ENCODE data around the gene PLCL2.

Gene PLCL2

GRCh38 chr3:17039594-17039993 lies 154.8 kb downstream of the PLCL2 start:
- no peak for TF ChIP-seq CTCF (IDR thresholded peaks at IDR 0.05; ENCODE audit: insufficient read depth, low read length, missing control alignments)
- CTCF ChIA-PET = interaction anchor here (1.2 to 1.7 kb wide), 4 partner anchors 10 to 439 kb away, joined by 4 to 6 read pairs (median 5); no protein-coding TSS in a partner anchor
- POLR2A ChIA-PET = no interaction called here
- H3K4me3 ChIP-seq (ENCODE audit: low read depth, low read length) = no peak overlapping the region
- DNase-seq (ENCODE audit: low read depth, low spot score) = peak; percentile 68

- CTCF ChIA-PET = interaction anchor here (0.7 to 1.7 kb wide), 4 partner anchors 8 to 440 kb away, joined by 3 to 6 read pairs (median 4); no protein-coding TSS in a partner anchor
- POLR2A ChIA-PET = no interaction called here
- TF ChIP-seq CTCF (IDR thresholded peaks at IDR 0.05; ENCODE audit: insufficient read depth, low read length, missing control alignments) = no peak
- DNase-seq (ENCODE audit: low read depth, low spot score) = no peak
- H3K4me3 ChIP-seq (ENCODE audit: low read depth, low read length) = no peak overlapping the region
These were observed 155.7 kb downstream of the PLCL2 start for GRCh38 chr3:17040322-17040989.

GRCh38 chr3:17040990-17041377 lies 156.2 kb downstream of the PLCL2 start:
- ChIA-PET POLR2A (no interaction called here), CTCF (interaction anchor here (0.7 to 1.6 kb wide), 3 partner anchors 9 to 440 kb away, joined by 3 to 6 read pairs (median 4); no protein-coding TSS in a partner anchor)
- no peak for TF ChIP-seq CTCF (IDR thresholded peaks at IDR 0.05; ENCODE audit: insufficient read depth, low read length, missing control alignments)
- DNase-seq (ENCODE audit: low read depth, low spot score) = no peak
- no peak overlapping the region for H3K4me3 ChIP-seq (ENCODE audit: low read depth, low read length)

GRCh38 chr3:17044855-17045254 lies 160.1 kb downstream of the PLCL2 start:
- no peak overlapping the region for H3K4me3 ChIP-seq (ENCODE audit: low read depth, low read length)
- ChIA-PET CTCF (no interaction called here), POLR2A (interaction anchor here (0.6 kb wide), 1 partner anchor 684 kb away, joined by 3 read pairs; no protein-coding TSS in a partner anchor)
- no peak for DNase-seq (ENCODE audit: low read depth, low spot score)
- no peak for TF ChIP-seq CTCF (IDR thresholded peaks at IDR 0.05; ENCODE audit: insufficient read depth, low read length, missing control alignments)

- TF ChIP-seq CTCF (IDR thresholded peaks at IDR 0.05; ENCODE audit: insufficient read depth, low read length, missing control alignments) = no peak
- H3K4me3 ChIP-seq (ENCODE audit: low read depth, low read length) = no peak overlapping the region
- DNase-seq (ENCODE audit: low read depth, low spot score) = no peak
- ChIA-PET POLR2A (no interaction called here), CTCF (no interaction called here)
These were observed 160.9 kb downstream of the PLCL2 start for GRCh38 chr3:17045705-17046104.

- ChIA-PET CTCF (interaction anchor here (0.9 kb wide), 1 partner anchor 756 kb away, joined by 3 read pairs; no protein-coding TSS in a partner anchor), POLR2A (no interaction called here)
- TF ChIP-seq CTCF (IDR thresholded peaks at IDR 0.05; ENCODE audit: insufficient read depth, low read length, missing control alignments) = no peak
- no peak for DNase-seq (ENCODE audit: low read depth, low spot score)
- no peak overlapping the region for H3K4me3 ChIP-seq (ENCODE audit: low read depth, low read length)
These were observed 161.9 kb downstream of the PLCL2 start for GRCh38 chr3:17046623-17047022.
